H1 (cell line): ENCODE results near the gene PRIMA1. TPM values are rescaled to one million over a fixed set of nuclear protein-coding genes. Genes with fewer than 3 reads are reported as not detected.

ENCODE experiments used
- CHD7 ChIP-seq: fragments of 300-600 bp; sonication (generic); IDR thresholded peaks from 2 replicates; pipeline ENCODE4 v1.7.1; 2012; ENCODE audit warnings: low read length, moderate library complexity, mild to moderate bottlenecking, inconsistent platforms; ENCODE audit not compliant: insufficient replicate concordance
- KDM5A ChIP-seq: fragments of 200-600 bp; IDR thresholded peaks from 2 replicates; pipeline ENCODE4 v1.7.1; 2012; ENCODE audit warnings: mild to moderate bottlenecking, low read length, inconsistent platforms, mixed read lengths
- RFX5 ChIP-seq: IDR thresholded peaks from 2 replicates; pipeline ENCODE4 v1.6.1; 2011; ENCODE audit warnings: low read depth, low read length, improper control_type of control experiment, borderline replicate concordance
- RXRA ChIP-seq: IDR thresholded peaks from 2 replicates; pipeline ENCODE4 v1.6.1; 2011; ENCODE audit warnings: low read depth, mild to moderate bottlenecking, low read length, moderate library complexity; ENCODE audit not compliant: insufficient read depth
- TBP ChIP-seq: IDR thresholded peaks from 2 replicates; pipeline ENCODE4 v1.6.1; 2011; ENCODE audit warnings: low read depth, low read length, improper control_type of control experiment
- polyA plus RNA-seq, 7 experiments: library from polyadenylated mRNA; depleted of rRNA in 3 of 7; stranded (reverse) in 5 of 7; unstranded in 2 of 7; fragments of >200 nt in 5 of 7; fragments of 200-250 nt in 2 of 7; gene quantifications; 1 replicate in 5 of 7; 2 replicates in 1 of 7; 4 replicates in 1 of 7; pipeline versions ENCODE4 v1.2.1 to v1.2.3, GENCODE V29; 2011 to 2013; ENCODE audit warnings: missing spikeins in 2 of 7, mixed read lengths in 2 of 7
- total RNA-seq: library from RNA; stranded (reverse); fragmentation: NEBNext Ultra II Directional; extraction: Animal tissue kit (Norgen Biotek cat#: 25700); gene quantifications from 2 replicates; pipeline ENCODE4 v1.2.1, GENCODE V29; 2021
- TF ChIP-seq, protein P1 (sequence below): IDR thresholded peaks from 2 replicates; pipeline ENCODE4 v1.6.1; 2011; ENCODE audit warnings: low read depth, mild to moderate bottlenecking, low read length; ENCODE audit not compliant: insufficient read depth

PRIMA1 gene
- total and polyA plus RNA-seq, 2 of the 8 experiments (the other 6 are each of a cell fraction or from before 2014, with no cell fraction given): 2.8 to 4.5 TPM

DNA sequence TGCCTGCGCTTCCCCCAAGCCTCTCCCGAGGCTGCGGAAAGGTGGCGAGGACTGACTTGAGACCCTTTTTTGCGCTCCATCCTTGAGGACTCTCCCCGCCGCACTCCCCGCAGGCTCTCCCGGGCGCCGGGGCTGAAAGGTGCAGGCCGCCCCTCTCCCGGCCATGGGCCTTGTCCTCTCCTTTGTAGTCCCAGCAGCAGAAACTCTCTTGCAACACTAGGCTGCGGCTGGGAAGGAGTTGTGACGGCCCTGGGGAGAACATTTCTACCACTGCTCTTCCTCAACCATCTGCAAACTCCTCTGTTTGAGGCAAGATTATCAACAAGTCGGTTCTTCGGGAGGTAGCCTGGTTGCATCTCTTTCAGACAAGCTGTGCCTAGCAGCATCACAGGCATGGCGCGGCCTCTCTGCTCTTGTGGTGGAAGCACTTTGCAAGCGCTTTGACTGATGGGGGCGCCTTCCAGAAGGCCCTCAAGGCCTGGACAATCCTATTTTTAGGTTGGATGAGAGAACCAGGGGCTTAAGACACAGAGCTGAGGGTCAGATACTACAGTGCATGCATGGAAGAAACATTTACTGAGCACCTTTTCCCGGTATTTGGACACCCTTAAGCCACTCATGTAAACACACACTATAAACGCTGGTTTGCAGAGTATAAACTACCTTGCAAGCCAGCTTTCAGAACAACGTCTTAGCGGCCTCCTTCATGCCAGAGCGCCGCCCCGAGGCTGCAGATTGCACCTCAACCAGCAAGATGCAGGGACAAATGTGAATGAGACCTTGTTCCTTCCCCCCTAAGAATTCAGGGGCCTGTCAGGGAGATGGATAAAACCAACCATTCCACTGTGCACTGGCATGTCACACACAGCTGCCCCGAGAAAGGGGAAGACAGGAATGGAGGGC, 1.2 kb upstream of the PRIMA1 start (continued):
- TF ChIP-seq CHD7 (no peak), KDM5A (no peak), RFX5 (no peak), TBP (no peak), RXRA (no peak)
- TF ChIP-seq, protein P1, sequence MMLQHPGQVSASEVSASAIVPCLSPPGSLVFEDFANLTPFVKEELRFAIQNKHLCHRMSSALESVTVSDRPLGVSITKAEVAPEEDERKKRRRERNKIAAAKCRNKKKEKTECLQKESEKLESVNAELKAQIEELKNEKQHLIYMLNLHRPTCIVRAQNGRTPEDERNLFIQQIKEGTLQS: no peak
- TF ChIP-seq, all 59 proteins: peak for 2
